ENCODE measurements around the gene CARS2.
"Not testable (repeated sequence)": the region's sequence is repeated elsewhere in the genome, so short reads cannot be mapped to it uniquely, and the experiment has no call there.

The CARS2 gene

GRCh38 chr13:110615005-110615321 lies 91.0 kb downstream of the CARS2 start:
- DNase-seq = no peak

DNA sequence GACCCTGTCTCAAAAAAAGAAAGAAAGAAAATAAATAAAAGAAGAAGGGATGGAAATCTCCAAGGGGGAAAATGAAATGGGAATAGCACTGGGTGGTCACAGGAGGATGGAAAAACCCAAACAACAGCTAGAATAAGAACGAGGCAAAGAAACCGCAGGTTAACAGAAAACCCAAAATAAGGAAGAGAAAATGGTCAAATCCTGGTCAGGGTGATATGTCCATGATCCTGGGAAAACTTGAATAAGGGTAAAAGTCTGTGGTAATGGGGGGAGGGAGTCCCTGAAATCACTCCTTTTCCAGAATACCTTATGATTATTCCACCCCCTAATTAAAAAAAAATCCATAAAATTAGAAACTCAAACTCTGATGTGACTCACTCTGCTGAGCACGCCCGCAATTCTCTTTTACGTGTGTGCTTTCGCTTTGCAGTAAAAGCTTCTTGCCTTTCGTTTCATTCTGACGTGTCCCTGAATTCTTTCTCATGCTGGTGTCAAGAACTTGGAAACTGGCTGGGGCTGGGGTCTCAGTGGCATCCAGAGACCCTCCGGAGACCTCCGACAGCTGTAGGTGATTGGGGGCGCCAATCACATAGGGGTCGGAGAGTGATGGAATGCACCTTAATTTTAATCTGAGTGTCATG lies 94.8 kb downstream of the CARS2 start:
- no peak for DNase-seq

DNA sequence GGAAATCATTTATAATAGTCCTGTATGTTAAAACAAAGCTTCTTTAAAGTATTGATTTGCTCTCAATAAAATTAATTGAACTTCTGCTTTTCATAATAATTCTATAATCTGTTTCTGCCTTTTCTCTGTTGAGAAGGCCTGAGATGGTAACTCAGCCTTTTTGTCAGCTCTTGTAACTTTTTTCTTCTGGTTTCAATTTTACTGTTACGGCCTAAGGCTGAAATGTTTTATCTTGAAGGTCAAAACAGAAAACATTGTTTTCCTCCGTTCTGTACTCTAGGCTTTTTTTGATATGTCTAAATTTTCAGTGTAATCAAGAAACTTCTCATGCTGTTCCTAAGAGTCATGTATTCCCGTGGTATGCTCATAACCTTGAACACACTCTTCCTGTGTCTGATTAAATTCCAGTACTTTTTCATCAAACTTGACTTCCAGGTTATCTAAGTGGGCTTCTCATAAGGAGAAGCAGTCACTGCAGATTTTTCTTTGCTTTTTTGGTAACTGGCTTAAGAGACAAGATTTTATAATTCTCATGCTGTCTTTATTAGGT lies 98.2 kb downstream of the CARS2 start:
- no peak for DNase-seq

DNA sequence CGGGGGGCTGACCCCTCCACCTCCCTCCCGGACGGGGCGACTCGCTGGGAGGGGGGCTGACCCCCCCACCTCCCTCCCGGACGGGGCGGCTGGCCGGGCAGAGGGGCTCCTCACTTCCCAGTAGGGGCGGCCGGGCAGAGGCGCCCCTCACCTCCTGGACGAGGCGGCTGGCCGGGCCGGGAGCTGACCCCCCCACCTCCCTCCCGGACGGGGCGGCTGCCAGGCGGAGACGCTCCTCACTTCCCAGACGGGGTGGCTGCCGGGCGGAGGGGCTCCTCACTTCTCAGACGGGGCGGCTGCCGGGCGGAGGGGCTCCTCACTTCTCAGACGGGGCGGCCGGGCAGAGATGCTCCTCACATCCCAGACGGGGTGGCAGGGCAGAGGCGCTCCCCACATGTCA lies 99.6 kb downstream of the CARS2 start:
- DNase-seq = not testable (repeated sequence)

DNA sequence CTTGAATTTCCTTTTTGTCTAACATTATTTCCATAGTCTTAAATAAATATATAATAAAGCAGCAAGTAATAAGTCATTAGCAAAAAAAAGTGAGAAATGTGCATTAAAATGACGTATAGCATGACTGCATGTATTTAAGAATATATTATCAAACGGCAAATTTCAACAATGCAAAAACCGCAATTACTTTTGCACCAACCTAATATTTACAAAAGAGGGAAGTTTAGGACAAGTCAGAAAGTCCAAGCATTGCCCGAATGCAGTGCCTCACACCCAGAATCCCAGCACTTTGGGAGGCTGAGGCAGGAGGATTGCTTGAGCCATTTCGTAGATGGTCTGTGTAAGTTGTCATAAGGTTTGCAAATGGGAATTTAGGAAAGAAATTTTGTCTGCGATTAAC lies 100.8 kb downstream of the CARS2 start:
- DNase-seq = no peak

- no peak for DNase-seq
Observed at GRCh38 chr13:110600980-110601379, 104.9 kb downstream of the CARS2 start.

DNA sequence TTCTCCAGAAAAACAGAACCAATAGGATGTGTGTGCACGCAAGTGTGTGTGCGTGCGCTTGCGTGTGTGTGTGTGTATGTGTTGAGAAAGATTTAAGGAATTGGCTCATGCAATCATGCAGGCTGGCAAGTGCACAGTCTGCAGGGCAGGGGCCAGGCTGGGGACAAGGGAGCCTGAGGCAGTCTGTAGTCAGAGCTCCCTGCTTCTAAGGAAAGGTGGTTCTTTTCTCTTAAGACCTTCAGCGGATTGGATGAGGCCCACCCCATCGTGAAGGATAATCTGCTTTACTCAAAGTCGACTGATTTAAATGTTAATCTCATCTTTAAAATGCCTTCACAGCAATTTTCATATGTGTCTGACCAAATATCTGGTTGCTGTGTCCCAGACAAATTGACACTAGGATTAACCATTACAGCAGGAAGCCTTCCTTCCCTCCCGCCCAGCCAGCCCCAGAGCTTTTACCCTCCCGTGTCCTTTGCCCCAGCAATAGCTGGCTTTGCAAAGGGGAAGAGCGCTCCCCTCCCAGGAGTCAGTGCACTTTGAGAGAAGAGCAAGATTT lies 105.6 kb downstream of the CARS2 start:
- no peak for DNase-seq

DNA sequence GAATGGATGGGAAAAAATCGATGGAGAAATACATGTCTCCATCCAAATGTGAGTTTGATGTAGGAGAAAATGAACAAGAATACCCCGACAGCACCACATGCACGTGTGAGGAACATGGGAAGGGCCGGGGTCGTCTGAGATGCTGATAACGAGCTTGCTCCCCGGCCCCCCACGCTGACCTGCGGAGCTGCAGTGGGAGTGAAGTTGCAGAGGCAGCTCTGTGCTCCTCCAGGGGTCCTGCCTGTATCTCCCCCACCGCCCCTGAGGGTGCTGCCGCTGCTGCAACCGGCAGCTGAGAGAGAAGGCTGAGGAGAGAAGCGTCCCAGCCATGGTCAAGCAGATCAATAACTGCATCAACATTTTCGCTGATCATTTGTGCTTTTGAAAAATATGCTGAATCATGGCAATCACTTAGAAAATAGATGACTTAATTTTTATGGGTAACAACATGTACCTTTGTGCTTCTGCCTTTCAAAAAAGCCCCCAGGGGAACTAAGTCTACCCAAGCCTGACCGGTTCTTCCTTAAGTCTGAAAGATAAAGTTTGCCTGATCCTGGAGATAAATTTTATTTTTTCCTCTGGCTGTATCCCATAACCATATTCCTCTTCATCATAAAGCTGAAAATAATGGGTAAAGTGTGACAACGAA lies 108.8 kb downstream of the CARS2 start:
- DNase-seq = no peak

DNA sequence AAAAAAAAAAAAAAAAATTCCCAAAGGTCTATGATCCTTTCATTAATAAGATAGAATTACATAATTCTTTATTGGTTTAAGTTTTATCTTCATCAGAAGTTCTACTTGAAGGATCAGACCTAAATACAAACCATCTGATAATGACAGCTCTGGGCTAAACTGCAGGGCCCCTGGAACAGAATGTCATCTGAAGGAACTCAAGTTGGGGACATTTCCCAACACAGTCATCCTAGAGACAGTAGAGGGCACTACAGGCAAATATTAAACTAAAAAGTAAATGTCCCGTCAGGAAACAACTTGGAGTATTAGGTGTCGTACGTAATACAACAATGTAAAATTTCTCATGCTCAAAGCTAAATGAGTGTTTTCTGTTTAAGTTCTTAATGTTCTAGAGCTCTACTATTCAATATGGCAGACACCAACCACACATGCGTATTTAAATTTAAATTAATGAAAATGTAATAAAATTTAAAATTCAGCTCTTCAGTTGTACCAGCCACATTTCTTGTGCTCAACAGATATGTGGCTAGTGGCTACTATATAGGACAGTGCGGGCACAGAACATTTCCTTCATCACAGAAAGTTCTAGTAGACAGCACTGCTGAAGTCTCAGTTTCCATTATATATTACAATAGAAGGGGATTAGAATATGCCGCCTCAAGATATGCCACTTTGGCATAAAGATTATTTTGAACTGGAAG lies 112.3 kb downstream of the CARS2 start:
- DNase-seq = no peak

DNA sequence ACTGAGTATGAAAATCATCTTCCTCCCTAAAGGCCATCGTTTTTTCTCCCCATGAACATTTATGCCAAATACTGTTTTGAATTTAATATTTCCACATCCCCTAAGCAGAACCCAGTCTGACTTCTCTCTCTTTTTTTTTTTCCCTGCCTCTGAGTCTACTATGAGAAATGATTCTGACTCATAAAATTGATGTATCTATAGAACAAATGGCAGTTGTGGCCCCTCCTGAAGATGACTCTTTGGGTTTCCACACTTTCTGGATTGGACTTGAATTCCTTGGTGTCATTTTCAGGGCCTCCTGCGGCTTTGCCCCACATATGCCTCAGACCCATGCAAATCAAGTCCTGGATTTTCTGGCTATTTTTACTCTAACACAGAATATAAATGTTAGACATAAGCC lies 113.3 kb downstream of the CARS2 start:
- no peak for DNase-seq

Measured in activated CD4-positive, alpha-beta T cell treated with anti-CD3 and anti-CD28 coated beads, Interleukin-2, amount 50 U/mL, for 1 hour (primary cell).